Kidney (tissue), 14 donors: ENCODE data around the gene INIP. TPM values are rescaled to one million over a fixed set of nuclear protein-coding genes. Genes with fewer than 3 reads are reported as not detected.

Source experiments
- DNase-seq, 5 donors: peaks; one replicate each; pipeline ENCODE4 v3.0.0-alpha.2; 2013 to 2020
- FAIRE-seq: peaks from 2 replicates; lab custom pipeline; 2012; peaks lifted over from hg19 to GRCh38; lab: Jason Lieb, UNC
- H3K27ac ChIP-seq, 2 donors: one replicate each; pipeline ENCODE4 v1.7.0; 2013; ENCODE audit warnings: low read depth in 2 of 2, low read length in 2 of 2, inconsistent platforms in 1 of 2
- H3K27me3 ChIP-seq: one replicate; pipeline ENCODE4 v1.7.1; 2013; ENCODE audit warnings: low read length, inconsistent platforms; ENCODE audit not compliant: control insufficient read depth, insufficient read depth
- H3K36me3 ChIP-seq, 3 donors: one replicate each; pipeline versions ENCODE4 v1.7.0 to v1.7.1; 2013; ENCODE audit warnings: low read length in 3 of 3, control low read depth in 1 of 3, inconsistent platforms in 1 of 3; ENCODE audit not compliant: insufficient read depth in 3 of 3, control insufficient read depth in 2 of 3
- H3K4me1 ChIP-seq, 3 donors: one replicate each; pipeline versions ENCODE4 v1.7.0 to v1.7.1; 2013; ENCODE audit warnings: low read length in 3 of 3, inconsistent platforms in 1 of 3, low read depth in 1 of 3; ENCODE audit not compliant: control insufficient read depth in 2 of 3, insufficient read depth in 2 of 3
- H3K4me3 ChIP-seq, 3 donors: one replicate each; pipeline versions ENCODE4 v1.7.0 to v1.8.1; 2013; ENCODE audit warnings: low read length in 3 of 3, control low read depth in 1 of 3, inconsistent platforms in 1 of 3
- H3K9ac ChIP-seq, 3 donors: one replicate each; pipeline versions ENCODE4 v1.7.0 to v1.7.1; 2013; ENCODE audit warnings: low read length in 3 of 3, control low read depth in 1 of 3, inconsistent platforms in 1 of 3
- H3K9me3 ChIP-seq, 3 donors: one replicate each; pipeline versions ENCODE4 v1.7.0 to v1.7.1; 2013; ENCODE audit warnings: low read length in 3 of 3, control low read depth in 1 of 3, inconsistent platforms in 1 of 3; ENCODE audit not compliant: control insufficient read depth in 2 of 3, insufficient read depth in 1 of 3
- intact Hi-C: fragments of 100-400 bp; cut with DNase I; formaldehyde crosslinking; loops from one replicate; pipeline ENCODE4 v1.11.1; 2022
- polyA plus RNA-seq: library from polyadenylated mRNA; stranded (reverse); fragments of 350-450 nt; fragmentation: Illumina TruSeq; extraction: RNeasy Lipid Tissue Mini Kit (QIAGEN cat#74804); gene quantifications from one replicate; pipeline ENCODE4 v1.2.3, GENCODE V29; 2014; ENCODE audit warnings: low read depth, low replicate concordance; ENCODE audit not compliant: insufficient read depth
- total RNA-seq: library from RNA; stranded (reverse); fragmentation: NEBNext Ultra II Directional; extraction: Animal tissue kit (Norgen Biotek cat#: 25700); gene quantifications from one replicate; pipeline ENCODE4 v1.2.1, GENCODE V29; 2021
- TF ChIP-seq, protein P1 (sequence below): IDR thresholded peaks from 3 replicates; pipeline ENCODE4 v1.5.1; 2012; ENCODE audit warnings: mild to moderate bottlenecking, moderate library complexity, borderline replicate concordance; ENCODE audit not compliant: insufficient read depth; ENCODE audit errors: extremely low read depth
- donor health status: control.
- donor health status: control.
- donor health status: control.
- donor health status: control.
- donor health status: control.
- donor health status: DM: yes; HTN: yes; CAD: no.
- donor health status: Normal renal cell carcinoma (clear cell type).

Gene INIP
- total and polyA plus RNA-seq, 2 donors from 2014 or later: 14.5 to 25.7 TPM

DNA sequence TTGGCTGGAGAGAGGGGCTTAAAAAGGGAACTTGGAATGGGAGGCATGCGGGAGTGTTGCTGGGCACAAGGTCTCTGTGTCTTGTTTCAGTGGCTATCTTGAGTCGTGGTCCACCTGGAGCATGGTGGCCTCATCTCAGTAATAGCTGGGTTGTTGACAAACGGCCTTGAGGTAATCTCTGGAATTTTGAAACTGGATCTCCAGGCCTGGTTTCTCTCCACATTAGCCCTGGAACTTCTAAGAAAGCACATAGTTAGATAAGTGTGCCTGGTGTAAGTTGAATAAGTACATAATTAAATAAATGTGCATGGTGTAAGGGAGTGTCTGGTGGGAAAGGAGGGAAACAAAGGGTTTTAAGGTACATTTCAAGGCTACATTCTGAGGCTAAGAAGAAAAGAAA is 62.2 kb downstream of the INIP start:
- Histone ChIP-seq H3K36me3 (peaks cover 0 to 7% (median 5%) of the 10 kb centered on the region in 3 donors), H3K27me3 (no peaks in the 10 kb centered on the region), H3K9ac (no peak overlapping the region), H3K4me3 (no peak overlapping the region), H3K9me3 (no peaks in the 10 kb centered on the region), H3K4me1 (no peaks in the 10 kb centered on the region), H3K27ac (no peak overlapping the region)
- intact Hi-C loops: no loop called here
- TF ChIP-seq, protein P1, sequence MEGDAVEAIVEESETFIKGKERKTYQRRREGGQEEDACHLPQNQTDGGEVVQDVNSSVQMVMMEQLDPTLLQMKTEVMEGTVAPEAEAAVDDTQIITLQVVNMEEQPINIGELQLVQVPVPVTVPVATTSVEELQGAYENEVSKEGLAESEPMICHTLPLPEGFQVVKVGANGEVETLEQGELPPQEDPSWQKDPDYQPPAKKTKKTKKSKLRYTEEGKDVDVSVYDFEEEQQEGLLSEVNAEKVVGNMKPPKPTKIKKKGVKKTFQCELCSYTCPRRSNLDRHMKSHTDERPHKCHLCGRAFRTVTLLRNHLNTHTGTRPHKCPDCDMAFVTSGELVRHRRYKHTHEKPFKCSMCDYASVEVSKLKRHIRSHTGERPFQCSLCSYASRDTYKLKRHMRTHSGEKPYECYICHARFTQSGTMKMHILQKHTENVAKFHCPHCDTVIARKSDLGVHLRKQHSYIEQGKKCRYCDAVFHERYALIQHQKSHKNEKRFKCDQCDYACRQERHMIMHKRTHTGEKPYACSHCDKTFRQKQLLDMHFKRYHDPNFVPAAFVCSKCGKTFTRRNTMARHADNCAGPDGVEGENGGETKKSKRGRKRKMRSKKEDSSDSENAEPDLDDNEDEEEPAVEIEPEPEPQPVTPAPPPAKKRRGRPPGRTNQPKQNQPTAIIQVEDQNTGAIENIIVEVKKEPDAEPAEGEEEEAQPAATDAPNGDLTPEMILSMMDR: no peak
- FAIRE-seq (no peak), DNase-seq (no peak)

DNA sequence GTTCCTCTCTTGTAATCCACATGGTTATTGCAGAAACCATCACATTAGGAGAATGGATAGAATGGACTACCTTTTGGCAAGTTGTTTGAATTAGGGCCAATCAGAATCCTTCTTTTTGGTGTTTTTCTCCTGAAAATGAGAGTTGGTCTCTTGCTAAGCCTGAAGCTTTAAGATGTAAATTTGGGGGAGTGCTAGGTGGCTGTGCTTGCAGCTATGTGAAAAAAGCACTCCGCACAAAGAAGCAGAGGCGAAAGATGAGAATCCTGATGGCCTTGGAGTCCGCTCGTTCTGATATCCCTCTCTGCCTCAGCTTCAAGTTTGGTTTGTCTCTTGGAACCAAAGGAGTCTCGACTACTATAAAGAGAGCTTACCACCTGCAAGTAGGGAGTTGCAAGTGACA is 63.6 kb downstream of the INIP start:
- Histone ChIP-seq H3K4me1 (no peaks in the 10 kb centered on the region), H3K36me3 (peaks cover 0 to under 1% (median under 1%) of the 10 kb centered on the region in 3 donors), H3K27ac (no peak overlapping the region), H3K27me3 (no peaks in the 10 kb centered on the region), H3K4me3 (no peak overlapping the region), H3K9me3 (no peaks in the 10 kb centered on the region), H3K9ac (no peak overlapping the region)
- TF ChIP-seq, protein P1: no peak
- intact Hi-C loops: no loop called here
- FAIRE-seq (no peak), DNase-seq (no peak)

DNA sequence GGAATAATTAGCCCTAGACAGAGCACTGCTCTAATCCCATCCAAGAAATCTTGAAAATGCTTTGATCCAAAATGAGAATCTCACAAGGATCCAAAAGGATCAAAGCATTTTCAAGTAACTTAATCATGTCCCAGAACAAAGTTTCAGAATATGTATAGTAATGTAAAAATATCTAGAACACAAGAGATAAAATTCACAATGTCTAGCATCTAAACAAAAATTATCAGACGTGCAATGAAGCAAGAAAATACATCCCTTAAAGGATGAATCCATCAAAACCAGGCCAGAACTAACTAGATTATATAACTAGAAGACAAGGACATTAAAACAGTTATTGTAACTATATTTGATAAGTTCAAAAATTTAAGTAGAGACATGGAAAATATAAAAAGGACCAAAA is 69.3 kb downstream of the INIP start:
- intact Hi-C loops: no loop called here
- no peaks in the 10 kb centered on the region for H3K27me3 ChIP-seq
- FAIRE-seq: no peak

More for the DNA sequence above, 69.3 kb downstream of the INIP start:
- no peak overlapping the region for H3K27ac ChIP-seq
- no peak for DNase-seq
- TF ChIP-seq, protein P1: no peak
- peaks cover 0 to 7% (median 3%) of the 10 kb centered on the region in 3 donors for H3K36me3 ChIP-seq
- H3K9ac ChIP-seq: no peak overlapping the region
- H3K9me3 ChIP-seq: peaks cover 0 to 5% (median 0%) of the 10 kb centered on the region in 3 donors
- no peak overlapping the region for H3K4me3 ChIP-seq
- no peaks in the 10 kb centered on the region for H3K4me1 ChIP-seq
